Peyer's patch (tissue), 4 donors: ENCODE results near the gene DCC. TPM values are rescaled to one million over a fixed set of nuclear protein-coding genes. Genes with fewer than 3 reads are reported as not detected.

Source experiments
- DNase-seq, 3 donors: peaks; one replicate each; pipeline ENCODE4 v3.0.0-alpha.2; 2017 to 2019
- H3K27ac ChIP-seq, 4 donors: fragments of 200-600 bp; sonication (generic); one replicate each; pipeline ENCODE4 v1.5.1; 2016 to 2019
- H3K27me3 ChIP-seq, 2 donors: fragments of 200-600 bp; sonication (generic); one replicate each; pipeline ENCODE4 v1.5.1; 2019
- H3K36me3 ChIP-seq, 3 donors: fragments of 200-600 bp; sonication (generic); one replicate each; pipeline ENCODE4 v1.5.1; 2016 to 2019
- H3K4me1 ChIP-seq, 4 donors: fragments of 200-600 bp; sonication (generic); one replicate each; pipeline ENCODE4 v1.5.1; 2016 to 2019
- H3K4me3 ChIP-seq, 4 donors: fragments of 200-600 bp; sonication (generic); 1 replicate in 3 of 4; 2 replicates in 1 of 4; pipeline ENCODE4 v1.5.1; 2016 to 2019; ENCODE audit warnings: mild to moderate bottlenecking in 1 of 4
- H3K9me3 ChIP-seq, 4 donors: fragments of 200-600 bp; sonication (generic); one replicate each; pipeline ENCODE4 v1.5.1; 2016 to 2019; ENCODE audit warnings: mild to moderate bottlenecking in 1 of 4
- CTCF ChIP-seq, 6 experiments: fragments of 450-650 bp in 4 of 6; fragments of 200-600 bp in 2 of 6; sonication (generic) in 1 of 6; IDR thresholded peaks; one replicate each; pipeline ENCODE4 v1.5.1; 2017 to 2019; ENCODE audit warnings: antibody characterized with exemption in 6 of 6, mild to moderate bottlenecking in 3 of 6, moderate library complexity in 1 of 6
- POLR2A ChIP-seq, 2 donors: fragments of 450-650 bp; IDR thresholded peaks; one replicate each; pipeline ENCODE4 v1.5.1; 2017; ENCODE audit warnings: antibody characterized with exemption in 2 of 2, mild to moderate bottlenecking in 2 of 2, moderate library complexity in 2 of 2
- total RNA-seq, 4 donors: library from RNA; depleted of rRNA; stranded (reverse); fragments of >200 nt; gene quantifications; one replicate each; pipeline ENCODE4 v1.1.0, GENCODE V29; 2016

DCC gene
- total RNA-seq, 4 donors from 2014 or later: 0.13 TPM; not detected in 3

DNA sequence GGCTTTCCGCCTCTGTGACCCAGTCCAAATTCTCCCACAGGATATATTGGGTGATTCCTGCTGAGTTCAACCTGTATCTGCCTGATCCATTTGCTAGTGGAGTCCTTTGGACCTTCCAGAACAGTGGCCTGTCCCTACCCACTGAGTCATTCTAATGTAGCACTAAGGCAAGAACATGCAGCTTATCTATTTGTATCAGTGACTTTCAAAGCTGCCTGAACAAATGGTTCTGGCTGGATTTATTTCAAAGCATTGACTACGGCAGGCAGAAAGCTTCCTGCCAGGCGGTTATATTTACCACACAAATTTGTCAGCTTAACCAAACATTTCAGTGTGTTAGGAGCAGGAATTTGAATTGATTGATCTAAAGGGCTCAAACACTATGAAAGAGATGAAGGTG, 613.4 kb downstream of the DCC start:
- no peaks in the 10 kb centered on the region for H3K27me3 ChIP-seq
- H3K9me3 ChIP-seq: no peaks in the 10 kb centered on the region
- no peak for TF ChIP-seq POLR2A (IDR thresholded peaks at IDR 0.05)
- TF ChIP-seq CTCF (IDR thresholded peaks at IDR 0.05): no peak
- no peak overlapping the region for H3K4me3 ChIP-seq
- no peaks in the 10 kb centered on the region for H3K36me3 ChIP-seq
- H3K27ac ChIP-seq: no peak overlapping the region
- DNase-seq: no peak
- H3K4me1 ChIP-seq: no peaks in the 10 kb centered on the region

GRCh38 chr18:52963481-52963880, 623.5 kb downstream of the DCC start:
- no peak for DNase-seq

GRCh38 chr18:52970686-52971085, 630.7 kb downstream of the DCC start:
- TF ChIP-seq POLR2A (IDR thresholded peaks at IDR 0.05) (no peak), CTCF (IDR thresholded peaks at IDR 0.05) (no peak)
- DNase-seq: no peak
- no peaks in the 10 kb centered on the region for H3K36me3 ChIP-seq
- H3K27ac ChIP-seq: no peak overlapping the region
- no peaks in the 10 kb centered on the region for H3K27me3 ChIP-seq
- no peaks in the 10 kb centered on the region for H3K9me3 ChIP-seq
- H3K4me1 ChIP-seq: no peaks in the 10 kb centered on the region
- H3K4me3 ChIP-seq: no peak overlapping the region

More at GRCh38 chr18:52963481-52963880, 623.5 kb downstream of the DCC start:
- H3K27ac ChIP-seq: no peak overlapping the region
- H3K4me1 ChIP-seq: no peaks in the 10 kb centered on the region
- no peaks in the 10 kb centered on the region for H3K36me3 ChIP-seq
- no peaks in the 10 kb centered on the region for H3K9me3 ChIP-seq
- H3K27me3 ChIP-seq: no peaks in the 10 kb centered on the region
- no peak overlapping the region for H3K4me3 ChIP-seq
- TF ChIP-seq CTCF (IDR thresholded peaks at IDR 0.05): no peak
- no peak for TF ChIP-seq POLR2A (IDR thresholded peaks at IDR 0.05)

- no peaks in the 10 kb centered on the region for H3K27me3 ChIP-seq
- no peak overlapping the region for H3K27ac ChIP-seq
- H3K4me3 ChIP-seq: no peak overlapping the region
- no peaks in the 10 kb centered on the region for H3K9me3 ChIP-seq
- H3K4me1 ChIP-seq: no peaks in the 10 kb centered on the region
- H3K36me3 ChIP-seq: no peaks in the 10 kb centered on the region
- TF ChIP-seq POLR2A (IDR thresholded peaks at IDR 0.05) (no peak), CTCF (IDR thresholded peaks at IDR 0.05) (no peak)
- DNase-seq: no peak
Measured at GRCh38 chr18:52971097-52971496, 631.1 kb downstream of the DCC start.

DNA sequence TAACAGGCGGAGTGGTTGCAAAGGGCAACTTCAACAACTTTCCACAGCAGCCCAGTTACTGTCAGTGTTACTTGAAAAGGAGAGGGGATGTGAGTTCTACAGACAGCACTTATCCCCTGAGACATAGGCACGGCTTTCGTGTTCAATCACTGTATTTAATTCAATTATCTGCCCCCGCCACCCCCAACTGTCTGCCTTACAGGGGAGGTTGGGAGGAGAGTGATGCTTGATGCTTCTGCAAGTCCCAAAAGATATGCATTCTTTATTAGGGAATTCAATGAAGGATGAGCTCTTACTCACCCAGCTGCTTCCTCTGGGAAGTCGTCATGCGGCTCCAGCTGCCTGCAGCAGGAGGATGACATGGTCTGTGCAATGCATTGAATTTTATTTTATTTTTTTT, 639.9 kb downstream of the DCC start:
- Histone ChIP-seq H3K4me1 (no peaks in the 10 kb centered on the region), H3K36me3 (no peaks in the 10 kb centered on the region), H3K27ac (no peak overlapping the region), H3K27me3 (no peaks in the 10 kb centered on the region), H3K9me3 (no peaks in the 10 kb centered on the region), H3K4me3 (no peak overlapping the region)
- TF ChIP-seq CTCF (IDR thresholded peaks at IDR 0.05) (no peak), POLR2A (IDR thresholded peaks at IDR 0.05) (no peak)
- no peak for DNase-seq

DNA sequence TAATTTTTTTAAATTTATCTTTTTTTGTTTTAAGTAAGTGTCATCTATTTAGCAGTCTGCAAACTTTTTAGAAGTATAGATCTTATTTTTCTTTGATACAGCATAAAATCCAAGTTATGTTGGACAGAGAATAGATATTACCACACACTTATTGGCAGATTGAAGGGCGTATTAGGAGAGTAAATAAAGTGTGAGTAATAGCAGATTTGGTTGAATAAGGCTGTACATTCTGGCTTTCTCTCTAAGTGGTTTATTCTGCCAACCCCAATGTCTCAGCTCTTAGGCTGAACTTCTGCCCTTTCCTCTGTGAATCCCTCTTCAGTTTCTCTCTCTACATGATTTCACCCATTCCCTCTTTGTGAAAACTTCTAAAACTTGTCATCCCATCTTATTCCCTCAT, 651.2 kb downstream of the DCC start:
- Histone ChIP-seq H3K27me3 (no peaks in the 10 kb centered on the region), H3K4me3 (no peak overlapping the region), H3K4me1 (no peaks in the 10 kb centered on the region), H3K9me3 (no peaks in the 10 kb centered on the region), H3K27ac (no peak overlapping the region), H3K36me3 (no peaks in the 10 kb centered on the region)
- TF ChIP-seq POLR2A (IDR thresholded peaks at IDR 0.05): no peak
- no peak for TF ChIP-seq CTCF (IDR thresholded peaks at IDR 0.05)
- no peak for DNase-seq
